PFSK-1 (cell line): ENCODE results near the gene DCT.

ENCODE experiments used
- FOXP2 ChIP-seq: optimal IDR thresholded peaks from 2 replicates; pipeline ENCODE3; 2011; ENCODE audit warnings: borderline replicate concordance, control low read depth, inconsistent platforms; ENCODE audit not compliant: insufficient read depth; ENCODE audit errors: extremely low read length, extremely low read depth
- POLR2AphosphoS5 ChIP-seq: IDR thresholded peaks from 2 replicates; pipeline ENCODE4 v1.6.1; 2012; ENCODE audit warnings: low read depth, mild to moderate bottlenecking, control low read depth, low read length, moderate library complexity
- SIN3A ChIP-seq: IDR thresholded peaks from 2 replicates; pipeline ENCODE4 v1.6.1; 2012; ENCODE audit warnings: mild to moderate bottlenecking, low read length, moderate library complexity, borderline replicate concordance; ENCODE audit not compliant: insufficient read depth
- TAF1 ChIP-seq: IDR thresholded peaks from 2 replicates; pipeline ENCODE4 v1.6.1; 2012; ENCODE audit warnings: low read length, control low read depth, borderline replicate concordance; ENCODE audit not compliant: insufficient read depth
- TF ChIP-seq, protein P1 (sequence below), 2 experiments: IDR thresholded peaks; 2 replicates each; pipeline versions ENCODE4 v1.6.1 to v1.8.0; 2011 to 2012; ENCODE audit warnings: low read depth in 2 of 2, low read length in 2 of 2, control low read depth in 1 of 2, inconsistent platforms in 1 of 2, mild to moderate bottlenecking in 1 of 2, moderate library complexity in 1 of 2; ENCODE audit not compliant: insufficient read depth in 1 of 2

DCT gene

DNA sequence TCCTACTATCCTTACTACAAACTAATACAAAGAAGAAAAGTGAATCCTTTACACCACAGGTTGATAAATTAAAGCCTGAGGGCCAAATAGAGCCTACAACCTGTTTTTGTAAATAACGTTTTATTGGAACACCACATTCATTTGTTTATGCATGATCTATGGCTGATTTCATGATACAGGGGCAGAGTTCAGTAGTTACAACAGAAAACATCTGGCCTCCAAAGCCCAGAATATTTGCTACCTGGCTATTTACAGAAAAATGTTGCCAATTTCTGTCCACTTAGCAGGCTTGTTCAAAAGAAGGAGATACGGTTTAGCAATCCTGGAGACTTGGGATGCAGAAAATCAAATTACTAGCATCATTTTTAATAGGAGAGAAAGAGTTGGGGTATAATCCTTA is 24.1 kb downstream of the DCT start:
- TF ChIP-seq TAF1 = no peak
- TF ChIP-seq POLR2AphosphoS5 = no peak
- TF ChIP-seq SIN3A = no peak
- no peak for TF ChIP-seq FOXP2
- TF ChIP-seq, protein P1, sequence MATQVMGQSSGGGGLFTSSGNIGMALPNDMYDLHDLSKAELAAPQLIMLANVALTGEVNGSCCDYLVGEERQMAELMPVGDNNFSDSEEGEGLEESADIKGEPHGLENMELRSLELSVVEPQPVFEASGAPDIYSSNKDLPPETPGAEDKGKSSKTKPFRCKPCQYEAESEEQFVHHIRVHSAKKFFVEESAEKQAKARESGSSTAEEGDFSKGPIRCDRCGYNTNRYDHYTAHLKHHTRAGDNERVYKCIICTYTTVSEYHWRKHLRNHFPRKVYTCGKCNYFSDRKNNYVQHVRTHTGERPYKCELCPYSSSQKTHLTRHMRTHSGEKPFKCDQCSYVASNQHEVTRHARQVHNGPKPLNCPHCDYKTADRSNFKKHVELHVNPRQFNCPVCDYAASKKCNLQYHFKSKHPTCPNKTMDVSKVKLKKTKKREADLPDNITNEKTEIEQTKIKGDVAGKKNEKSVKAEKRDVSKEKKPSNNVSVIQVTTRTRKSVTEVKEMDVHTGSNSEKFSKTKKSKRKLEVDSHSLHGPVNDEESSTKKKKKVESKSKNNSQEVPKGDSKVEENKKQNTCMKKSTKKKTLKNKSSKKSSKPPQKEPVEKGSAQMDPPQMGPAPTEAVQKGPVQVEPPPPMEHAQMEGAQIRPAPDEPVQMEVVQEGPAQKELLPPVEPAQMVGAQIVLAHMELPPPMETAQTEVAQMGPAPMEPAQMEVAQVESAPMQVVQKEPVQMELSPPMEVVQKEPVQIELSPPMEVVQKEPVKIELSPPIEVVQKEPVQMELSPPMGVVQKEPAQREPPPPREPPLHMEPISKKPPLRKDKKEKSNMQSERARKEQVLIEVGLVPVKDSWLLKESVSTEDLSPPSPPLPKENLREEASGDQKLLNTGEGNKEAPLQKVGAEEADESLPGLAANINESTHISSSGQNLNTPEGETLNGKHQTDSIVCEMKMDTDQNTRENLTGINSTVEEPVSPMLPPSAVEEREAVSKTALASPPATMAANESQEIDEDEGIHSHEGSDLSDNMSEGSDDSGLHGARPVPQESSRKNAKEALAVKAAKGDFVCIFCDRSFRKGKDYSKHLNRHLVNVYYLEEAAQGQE (IDR thresholded peaks at IDR 0.05; ENCODE audit: insufficient read depth in 1 of 2, low read depth in 2 of 2, low read length in 2 of 2) = no peak

DNA sequence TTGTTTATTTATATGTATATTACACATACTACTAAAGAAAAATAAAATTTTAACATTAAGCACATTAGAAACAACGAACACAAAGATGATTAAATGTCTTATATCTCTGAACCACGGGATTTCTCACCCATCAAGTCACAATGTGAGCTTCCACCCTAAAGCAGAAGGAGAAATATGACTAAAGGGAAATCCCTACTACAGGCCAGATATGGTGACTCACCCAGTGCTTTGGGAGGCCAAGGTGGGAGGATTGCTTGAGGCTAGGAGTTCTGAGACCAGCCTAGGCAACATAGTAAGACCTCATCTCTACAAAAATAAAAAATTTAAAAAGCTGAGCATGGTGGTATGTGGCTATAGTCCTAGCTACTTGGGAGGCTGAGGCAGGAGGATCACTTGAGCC is 24.6 kb downstream of the DCT start:
- TF ChIP-seq, protein P1 (IDR thresholded peaks at IDR 0.05; ENCODE audit: insufficient read depth in 1 of 2, low read depth in 2 of 2, low read length in 2 of 2) = no peak
- no peak for TF ChIP-seq TAF1
- no peak for TF ChIP-seq SIN3A
- no peak for TF ChIP-seq FOXP2
- TF ChIP-seq POLR2AphosphoS5 = no peak

GRCh38 chr13:94454334-94454733 is 25.1 kb downstream of the DCT start:
- TF ChIP-seq, protein P1 (IDR thresholded peaks at IDR 0.05; ENCODE audit: insufficient read depth in 1 of 2, low read depth in 2 of 2, low read length in 2 of 2) = no peak
- TF ChIP-seq SIN3A (no peak), TAF1 (no peak), FOXP2 (no peak), POLR2AphosphoS5 (no peak)

DNA sequence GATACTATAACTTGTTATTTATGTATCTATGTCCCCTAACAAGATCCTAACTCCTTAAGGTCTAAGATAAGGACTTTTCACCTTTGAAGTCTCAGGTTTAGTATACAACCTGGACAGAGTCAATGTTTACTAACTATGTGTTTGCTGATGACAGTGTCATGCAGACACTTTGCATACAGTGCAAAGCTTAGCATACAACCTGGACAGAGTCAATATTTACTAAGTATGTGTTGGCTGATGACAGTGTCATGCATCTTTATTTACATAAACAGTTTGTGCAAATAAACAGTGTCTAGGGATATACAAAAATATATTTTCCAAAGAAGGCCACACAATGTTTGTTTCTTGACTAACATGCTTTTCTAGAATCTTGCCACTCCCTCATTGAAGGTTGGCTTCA is 34.7 kb downstream of the DCT start:
- TF ChIP-seq, protein P1 (IDR thresholded peaks at IDR 0.05; ENCODE audit: insufficient read depth in 1 of 2, low read depth in 2 of 2, low read length in 2 of 2) = no peak
- no peak for TF ChIP-seq TAF1
- TF ChIP-seq SIN3A = no peak
- no peak for TF ChIP-seq POLR2AphosphoS5
- no peak for TF ChIP-seq FOXP2
